Measurements from ENCODE around the gene ZFP92. TPM values are rescaled to one million over a fixed set of nuclear protein-coding genes. Genes with fewer than 3 reads are reported as not detected.

Gene ZFP92
- total RNA-seq, 1 donor from 2014 or later, result not detected

- Histone ChIP-seq H3K4me2 (no peak overlapping the region), H3K27me3 (no peaks in the 10 kb centered on the region), H3K36me3 (no peaks in the 10 kb centered on the region), H3K27ac (no peak overlapping the region), H2AFZ (replicated peaks) (no peak overlapping the region), H3K4me3 (no peak overlapping the region), H3K9ac (no peak overlapping the region), H4K20me1 (ENCODE audit: low read depth) (no peaks in the 10 kb centered on the region), H3K4me1 (no peaks in the 10 kb centered on the region), H3F3A (ENCODE audit: low read depth) (no peaks in the 10 kb centered on the region), H3K79me2 (ENCODE audit: low read depth) (no peaks in the 10 kb centered on the region), H3K9me3 (ENCODE audit: low read depth) (no peaks in the 10 kb centered on the region)
- peaks cover 32% of the 10 kb centered on the region for H3K9me3 Mint-ChIP-seq
- peaks cover 4% of the 10 kb centered on the region for H3K27me3 Mint-ChIP-seq (ENCODE audit: insufficient read depth, low read depth)
- no peaks in the 10 kb centered on the region for H3K4me1 Mint-ChIP-seq
- no peak overlapping the region for H3K4me3 Mint-ChIP-seq
- DNase-seq (ENCODE audit: low spot score), result no peak
- no peaks in the 10 kb centered on the region for H3K36me3 Mint-ChIP-seq
- no peak overlapping the region for H3K27ac Mint-ChIP-seq
- no peak for TF ChIP-seq EZH2phosphoT487 (IDR thresholded peaks at IDR 0.05)
- TF ChIP-seq EZH2 (IDR thresholded peaks at IDR 0.05), result no peak
Measured at GRCh38 chrX:153426204-153426603, 14.9 kb downstream of the ZFP92 start.

GRCh38 chrX:153430796-153431195 lies 19.5 kb downstream of the ZFP92 start:
- DNase-seq (ENCODE audit: low spot score), result no peak
- Mint-ChIP-seq H3K9me3 (peaks cover 28% of the 10 kb centered on the region), H3K4me3 (no peak overlapping the region)

GRCh38 chrX:153433161-153433680 lies 21.9 kb downstream of the ZFP92 start:
- no peak overlapping the region for H3K4me2 ChIP-seq
- H3K4me1 Mint-ChIP-seq, result no peaks in the 10 kb centered on the region
- H3K27me3 Mint-ChIP-seq (ENCODE audit: insufficient read depth, low read depth), result peaks cover 7% of the 10 kb centered on the region
- H3K9ac ChIP-seq, result no peak overlapping the region
- H3K36me3 Mint-ChIP-seq, result no peaks in the 10 kb centered on the region
- no peak overlapping the region for H3K4me3 ChIP-seq
- H3K27me3 ChIP-seq, result no peaks in the 10 kb centered on the region
- no peak overlapping the region for H3K27ac ChIP-seq
- H3K79me2 ChIP-seq (ENCODE audit: low read depth), result no peaks in the 10 kb centered on the region
- H3K27ac Mint-ChIP-seq, result no peak overlapping the region
- no peaks in the 10 kb centered on the region for H3K9me3 ChIP-seq (ENCODE audit: low read depth)
- DNase-seq (ENCODE audit: low spot score), result no peak
- no peaks in the 10 kb centered on the region for H3F3A ChIP-seq (ENCODE audit: low read depth)
- no peaks in the 10 kb centered on the region for H4K20me1 ChIP-seq (ENCODE audit: low read depth)
- TF ChIP-seq EZH2phosphoT487 (IDR thresholded peaks at IDR 0.05) (no peak), EZH2 (IDR thresholded peaks at IDR 0.05) (no peak), CTCF (IDR thresholded peaks at IDR 0.05) (no peak)
- no peaks in the 10 kb centered on the region for H3K4me1 ChIP-seq
- no peak overlapping the region for H2AFZ ChIP-seq (replicated peaks)
- H3K9me3 Mint-ChIP-seq, result peaks cover 22% of the 10 kb centered on the region
- H3K36me3 ChIP-seq, result no peaks in the 10 kb centered on the region
- H3K4me3 Mint-ChIP-seq, result no peak overlapping the region

More at GRCh38 chrX:153430796-153431195, 19.5 kb downstream of the ZFP92 start:
- H2AFZ ChIP-seq (replicated peaks), result no peak overlapping the region
- no peaks in the 10 kb centered on the region for H3K4me1 ChIP-seq
- no peaks in the 10 kb centered on the region for H3K4me1 Mint-ChIP-seq
- H4K20me1 ChIP-seq (ENCODE audit: low read depth), result no peaks in the 10 kb centered on the region
- H3K4me3 ChIP-seq, result no peak overlapping the region
- no peak overlapping the region for H3K9ac ChIP-seq
- H3K9me3 ChIP-seq (ENCODE audit: low read depth), result no peaks in the 10 kb centered on the region
- H3K4me2 ChIP-seq, result no peak overlapping the region
- no peaks in the 10 kb centered on the region for H3K79me2 ChIP-seq (ENCODE audit: low read depth)
- no peak overlapping the region for H3K27ac ChIP-seq
- no peak overlapping the region for H3K27ac Mint-ChIP-seq
- H3K27me3 Mint-ChIP-seq (ENCODE audit: insufficient read depth, low read depth), result peaks cover 7% of the 10 kb centered on the region
- H3K27me3 ChIP-seq, result no peaks in the 10 kb centered on the region
- H3F3A ChIP-seq (ENCODE audit: low read depth), result no peaks in the 10 kb centered on the region
- H3K36me3 Mint-ChIP-seq, result no peaks in the 10 kb centered on the region
- no peak for TF ChIP-seq EZH2phosphoT487 (IDR thresholded peaks at IDR 0.05)
- TF ChIP-seq CTCF (IDR thresholded peaks at IDR 0.05), result no peak
- TF ChIP-seq EZH2 (IDR thresholded peaks at IDR 0.05), result no peak
- no peaks in the 10 kb centered on the region for H3K36me3 ChIP-seq

- Mint-ChIP-seq H3K27me3 (ENCODE audit: insufficient read depth, low read depth) (peaks cover 7% of the 10 kb centered on the region), H3K36me3 (no peaks in the 10 kb centered on the region), H3K4me3 (no peak overlapping the region), H3K27ac (no peak overlapping the region), H3K4me1 (no peaks in the 10 kb centered on the region), H3K9me3 (peaks cover 21% of the 10 kb centered on the region)
- no peak for TF ChIP-seq EZH2phosphoT487 (IDR thresholded peaks at IDR 0.05)
- no peak for TF ChIP-seq CTCF (IDR thresholded peaks at IDR 0.05)
- no peak for TF ChIP-seq EZH2 (IDR thresholded peaks at IDR 0.05)
- Histone ChIP-seq H2AFZ (replicated peaks) (no peak overlapping the region), H3K79me2 (ENCODE audit: low read depth) (no peaks in the 10 kb centered on the region), H3K4me3 (no peak overlapping the region), H3F3A (ENCODE audit: low read depth) (no peaks in the 10 kb centered on the region), H3K9me3 (ENCODE audit: low read depth) (no peaks in the 10 kb centered on the region), H3K27me3 (no peaks in the 10 kb centered on the region), H4K20me1 (ENCODE audit: low read depth) (no peaks in the 10 kb centered on the region), H3K9ac (no peak overlapping the region), H3K27ac (no peak overlapping the region), H3K36me3 (no peaks in the 10 kb centered on the region), H3K4me2 (no peak overlapping the region), H3K4me1 (no peaks in the 10 kb centered on the region)
- no peak for DNase-seq (ENCODE audit: low spot score)
Measured at GRCh38 chrX:153433781-153434285, 22.6 kb downstream of the ZFP92 start.

Data from neural progenitor cell (in vitro differentiated cells).